Measurements from ENCODE around the gene KLF11. TPM values are rescaled to one million over a fixed set of nuclear protein-coding genes. Genes with fewer than 3 reads are reported as not detected.

KLF11 gene
- total RNA-seq (11.0 and 11.3 TPM in 2 replicates), polyA plus RNA-seq (10.2 and 10.5 TPM in 2 replicates), polyA minus RNA-seq (22.9 and 28.0 TPM in 2 replicates), Bru-seq, nascent RNA (percentile 68 among the genes with signal in this experiment), BruChase-seq, experiment 1, labeled RNA remaining after a 6-hour chase (percentile 55 among the genes with signal in this experiment), BruChase-seq, experiment 2, labeled RNA remaining after a 2-hour chase (percentile 74 among the genes with signal in this experiment)
- 8.7 and 9.3 TPM in 2 replicates for polyA plus RNA-seq (2011; cell fraction: cytosol; rRNA removed)
- 11.0 and 12.5 TPM in 2 replicates for polyA plus RNA-seq (2011; cell fraction: nucleus; rRNA removed)
- 4.2 and 5.3 TPM in 2 replicates for polyA plus RNA-seq (2012)
- polyA minus RNA-seq (2011; cell fraction: cytosol; rRNA and poly(A)+ RNA removed): 23.4 TPM
- 8.2 and 10.0 TPM in 2 replicates for polyA minus RNA-seq (2011; cell fraction: nucleus; rRNA and poly(A)+ RNA removed)
- long read RNA-seq, full-length matches to known transcripts: 18 of 22 reads
- long read RNA-seq, partial matches to known transcripts: 3 of 22 reads
- long read RNA-seq, other reads (novel, unspliced or antisense): 1 of 22 reads

DNA sequence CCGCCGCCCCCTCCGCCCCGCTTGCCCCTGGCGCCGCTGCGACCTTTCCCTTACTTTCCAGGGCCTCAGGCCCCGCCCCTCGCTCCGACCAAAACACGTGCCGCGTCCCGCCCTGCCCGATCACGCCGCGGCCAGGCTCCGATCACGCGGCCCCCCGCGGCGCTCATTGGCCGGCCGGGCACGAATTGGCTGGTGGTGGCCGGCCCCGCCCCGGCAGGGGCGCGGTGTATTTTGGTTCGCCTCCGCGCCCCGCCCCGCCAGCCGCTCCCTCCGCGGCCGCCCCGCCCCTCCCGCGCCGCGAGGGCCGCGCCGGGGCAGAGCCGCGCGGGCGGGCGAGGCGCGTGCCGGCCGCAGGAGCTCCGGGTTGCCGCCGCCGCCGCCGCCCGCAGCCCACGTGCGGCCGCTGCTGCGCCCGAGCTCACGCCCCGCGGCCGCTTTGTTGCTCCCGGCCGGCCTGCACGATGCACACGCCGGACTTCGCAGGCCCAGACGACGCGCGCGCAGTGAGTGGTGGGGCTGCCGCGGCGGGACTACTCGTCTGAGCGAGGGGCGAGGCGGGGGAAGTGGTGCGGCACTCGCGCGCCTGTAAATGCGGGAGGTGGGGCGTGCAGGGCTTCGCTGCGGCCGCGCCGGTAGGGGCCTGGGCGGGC lies at the start of gene KLF11:
TSS of gene KLF11 (plus strand) at position 295 of the 650 bp plus-strand sequence. CDS start at position 462, 167 bp downstream.
- Histone ChIP-seq H3K36me3 (ENCODE audit: control insufficient read depth in 2 of 2, extremely low read depth in 1 of 2, insufficient read depth in 2 of 2, low read length in 2 of 2) (peaks cover 0 to 10% of the 10 kb centered on the region in 2 experiments), H3K79me2 (ENCODE audit: control insufficient read depth, insufficient read depth, low read length) (no peaks in the 10 kb centered on the region), H3K4me2 (ENCODE audit: insufficient read depth, low read length) (peak within 1 kb of the TSS; percentile 63), H3K9me1 (replicated peaks; ENCODE audit: control insufficient read depth, extremely low read depth, insufficient read depth, low read length) (no peaks in the 10 kb centered on the region), H3K4me1 (ENCODE audit: control insufficient read depth, extremely low read depth, insufficient read depth, low read length) (peaks cover 4% of the 10 kb centered on the region), H2AFZ (ENCODE audit: low read depth, low read length) (peak within 1 kb of the TSS; percentile 87), H3K9ac (replicated peaks; ENCODE audit: extremely low read depth, insufficient read depth, low read length) (peak within 1 kb of the TSS; percentile 88), H4K20me1 (replicated peaks; ENCODE audit: control insufficient read depth, extremely low read depth, insufficient read depth, low read length) (no peaks in the 10 kb centered on the region), H3K9me3 (replicated peaks; ENCODE audit: control insufficient read depth, insufficient read depth, low read length) (no peaks in the 10 kb centered on the region), H3K27me3 (ENCODE audit: control insufficient read depth in 2 of 2, insufficient read depth in 2 of 2, low read length in 2 of 2) (no peaks in the 10 kb centered on the region), H3K4me3 (replicated peaks in 1 of 3; ENCODE audit: insufficient read depth in 1 of 3, low read depth in 1 of 3, low read length in 3 of 3) (peak within 1 kb of the TSS in 2 of 3 experiments; percentile 61 to 75), H3K27ac (ENCODE audit: insufficient read depth, low read depth, low read length) (peak within 1 kb of the TSS; percentile 74)
- ChIA-PET POLR2A (interaction anchor here (0.9 kb wide), 1 partner anchor 59 kb away, joined by 3 read pairs; no protein-coding TSS in a partner anchor), CTCF (interaction anchor here (0.9 to 17.6 kb wide), 9 partner anchors 29 to 392 kb away, joined by 3 to 340 read pairs (median 3); partner anchors contain the start of gene TAF1B)
- DNase-seq (ENCODE audit: low read depth, low spot score) (peak; percentile 81), FAIRE-seq (peak; percentile 80)
- intact Hi-C loops (cut with micrococcal nuclease): loop anchor here (10.0 kb wide), 1 partner anchor 409 kb away; the partner anchor contains the start of gene YWHAQ
- dilution Hi-C loops (cut with MboI; ENCODE audit: extremely low pct_ligation_motif_present, low sequenced_read_pairs): loop anchor here (10.0 kb wide), 1 partner anchor 239 kb away; no protein-coding TSS in a partner anchor
- BruUV-seq (replicated peaks): no TSS peak
- TF ChIP-seq MYC (IDR thresholded peaks at IDR 0.05; ENCODE audit: low read depth, low read length): peak; percentile 57
- no peak for TF ChIP-seq JUN (IDR thresholded peaks at IDR 0.05; ENCODE audit: borderline replicate concordance, insufficient read depth, insufficient read length, low read depth)
- TF ChIP-seq, protein P1, sequence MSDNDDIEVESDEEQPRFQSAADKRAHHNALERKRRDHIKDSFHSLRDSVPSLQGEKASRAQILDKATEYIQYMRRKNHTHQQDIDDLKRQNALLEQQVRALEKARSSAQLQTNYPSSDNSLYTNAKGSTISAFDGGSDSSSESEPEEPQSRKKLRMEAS (IDR thresholded peaks at IDR 0.05; ENCODE audit: insufficient read depth, insufficient read length): peak; percentile 92

DNA sequence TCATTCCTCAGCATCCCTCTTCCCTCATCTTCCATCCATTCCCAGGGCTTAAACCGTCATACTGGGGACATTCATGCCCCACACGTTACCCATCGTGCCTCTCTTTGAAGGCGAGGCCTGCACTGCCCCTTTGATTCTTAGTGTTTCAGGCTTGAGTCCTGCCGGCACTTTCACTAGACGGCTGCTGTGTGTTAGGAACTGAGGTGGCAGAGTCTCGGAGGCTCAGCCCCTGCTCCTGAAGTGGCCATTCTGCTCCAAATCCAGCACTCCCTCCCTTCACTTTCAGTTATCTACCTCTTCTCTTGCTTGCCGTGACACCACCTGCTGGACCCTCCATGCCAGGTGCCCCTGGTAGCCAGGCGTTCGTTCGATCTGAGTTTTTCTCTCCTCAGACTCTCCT lies 48.9 kb upstream of the KLF11 start:
- Histone ChIP-seq H3K9ac (replicated peaks; ENCODE audit: extremely low read depth, insufficient read depth, low read length) (no peak overlapping the region), H3K4me3 (replicated peaks in 1 of 3; ENCODE audit: insufficient read depth in 1 of 3, low read depth in 1 of 3, low read length in 3 of 3) (no peak overlapping the region), H3K9me1 (replicated peaks; ENCODE audit: control insufficient read depth, extremely low read depth, insufficient read depth, low read length) (no peaks in the 10 kb centered on the region), H3K79me2 (ENCODE audit: control insufficient read depth, insufficient read depth, low read length) (no peaks in the 10 kb centered on the region), H3K4me2 (ENCODE audit: insufficient read depth, low read length) (no peak overlapping the region), H3K27me3 (ENCODE audit: control insufficient read depth in 2 of 2, insufficient read depth in 2 of 2, low read length in 2 of 2) (no peaks in the 10 kb centered on the region), H2AFZ (ENCODE audit: low read depth, low read length) (no peak overlapping the region), H3K27ac (ENCODE audit: insufficient read depth, low read depth, low read length) (no peak overlapping the region), H3K36me3 (ENCODE audit: control insufficient read depth in 2 of 2, extremely low read depth in 1 of 2, insufficient read depth in 2 of 2, low read length in 2 of 2) (no peaks in the 10 kb centered on the region), H4K20me1 (replicated peaks; ENCODE audit: control insufficient read depth, extremely low read depth, insufficient read depth, low read length) (no peaks in the 10 kb centered on the region), H3K4me1 (ENCODE audit: control insufficient read depth, extremely low read depth, insufficient read depth, low read length) (peaks cover 46% of the 10 kb centered on the region), H3K9me3 (replicated peaks; ENCODE audit: control insufficient read depth, insufficient read depth, low read length) (no peaks in the 10 kb centered on the region)
- dilution Hi-C loops (cut with MboI; ENCODE audit: extremely low pct_ligation_motif_present, low sequenced_read_pairs): no loop called here
- intact Hi-C loops (cut with micrococcal nuclease): loop anchor here (5.0 kb wide), 2 partner anchors 152 to 182 kb away; partner anchors contain the start of gene TAF1B
- DNase-seq (ENCODE audit: low read depth, low spot score) (no peak), FAIRE-seq (no peak)
- TF ChIP-seq POLR2A (IDR thresholded peaks at IDR 0.05; ENCODE audit: low read depth, low read length) (no peak), JUN (IDR thresholded peaks at IDR 0.05; ENCODE audit: borderline replicate concordance, insufficient read depth, insufficient read length, low read depth) (no peak), EZH2 (IDR thresholded peaks at IDR 0.05; ENCODE audit: borderline replicate concordance, low read depth, low read length, severe bottlenecking) (no peak), MYC (IDR thresholded peaks at IDR 0.05; ENCODE audit: low read depth, low read length) (no peak), POLR2AphosphoS5 (IDR thresholded peaks at IDR 0.05; ENCODE audit: insufficient read depth, low read depth, low read length) (no peak), FOS (IDR thresholded peaks at IDR 0.05; ENCODE audit: borderline replicate concordance, insufficient read depth, low read length) (no peak)
- TF ChIP-seq, protein P1 (IDR thresholded peaks at IDR 0.05; ENCODE audit: insufficient read depth, insufficient read length): no peak
- CTCF ChIA-PET: interaction anchor here (2.2 to 4.2 kb wide), 2 partner anchors 10 to 181 kb away, joined by 5 to 35 read pairs; no protein-coding TSS in a partner anchor
- POLR2A ChIA-PET: no interaction called here
- no TSS peak for BruUV-seq (replicated peaks)

Measured in endothelial cell of umbilical vein (primary cell).